ENCODE results near the gene PFKFB1.

Gene PFKFB1

DNA sequence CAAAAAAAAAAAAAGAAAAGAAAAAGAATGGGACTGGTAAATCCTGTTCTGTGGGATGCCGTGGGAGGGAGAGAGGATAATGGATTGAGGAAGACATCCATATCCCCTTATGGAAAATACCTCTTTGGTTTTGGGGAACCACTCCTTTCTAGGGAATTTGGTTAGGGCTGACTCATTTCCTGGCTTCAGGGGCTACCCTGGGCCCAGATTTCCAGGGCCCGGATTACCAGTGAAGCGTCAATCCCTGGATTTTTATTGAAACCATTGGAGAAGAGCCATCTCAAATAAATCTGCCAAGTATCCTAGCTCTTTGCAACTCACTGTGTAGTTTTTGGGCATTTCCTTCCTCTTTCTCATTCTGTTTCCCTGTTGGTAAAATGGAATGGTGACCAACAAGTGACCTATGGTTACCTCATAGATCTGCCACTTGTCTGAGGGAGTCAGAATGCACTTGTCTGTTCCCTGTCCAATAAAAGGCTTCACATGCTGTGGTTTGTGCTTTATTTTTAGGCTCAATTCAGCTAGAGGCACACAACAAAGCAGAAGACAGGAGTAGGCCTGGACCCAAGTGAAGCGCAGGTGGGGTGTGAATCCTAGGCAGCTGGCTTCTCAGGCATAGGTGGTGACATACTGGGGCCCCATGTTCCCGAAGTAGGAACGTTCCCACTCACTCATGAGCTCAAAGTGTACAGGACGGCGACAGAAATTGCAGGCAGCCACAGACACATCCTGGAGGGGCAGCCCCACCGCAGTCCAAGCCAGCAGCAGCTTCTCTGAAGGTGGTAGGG lies 14.8 kb upstream of the PFKFB1 start:
- no peak overlapping the region for H3K14ac ChIP-seq (ENCODE audit: low read length)
- H3K9ac ChIP-seq (ENCODE audit: low read length): no peak overlapping the region
- no peak overlapping the region for H4K12ac ChIP-seq (ENCODE audit: low read depth, low read length)
- no CpG with 5 or more reads among the region's 9 CpGs for WGBS (ENCODE audit: extremely low coverage, insufficient coverage, insufficient read length)
- no peak overlapping the region for H2BK12ac ChIP-seq (ENCODE audit: low read length)
- no peak overlapping the region for H3K18ac ChIP-seq (ENCODE audit: low read length)
- peak overlapping the region; percentile 61 for H3K27ac ChIP-seq (ENCODE audit: low read depth, low read length)
- peak overlapping the region; percentile 3 for H4K91ac ChIP-seq (ENCODE audit: low read depth, low read length)
- H3K4me2 ChIP-seq (ENCODE audit: low read length): peak overlapping the region; percentile 39
- H3K9me3 ChIP-seq (ENCODE audit: insufficient read depth, low read depth, low read length): no peaks in the 10 kb centered on the region
- peak overlapping the region; percentile 3 for H2BK5ac ChIP-seq (ENCODE audit: low read depth, low read length, poor library complexity)
- no peak overlapping the region for H3K4me3 ChIP-seq (ENCODE audit: low read depth, low read length)
- peaks cover 17 to 23% of the 10 kb centered on the region in 2 experiments for H3K36me3 ChIP-seq (ENCODE audit: control insufficient read depth in 1 of 2, insufficient read depth in 2 of 2, low read length in 2 of 2)
- peaks cover 25 to 28% of the 10 kb centered on the region in 2 experiments for H3K4me1 ChIP-seq (ENCODE audit: control insufficient read depth in 1 of 2, insufficient read depth in 2 of 2, low read length in 2 of 2)
- no peak overlapping the region for H4K8ac ChIP-seq (ENCODE audit: low read depth, low read length)
- H3K79me2 ChIP-seq (ENCODE audit: control insufficient read depth, insufficient read depth, low read length, poor library complexity): peaks cover 3% of the 10 kb centered on the region
- no peak overlapping the region for H3K4ac ChIP-seq (ENCODE audit: low read depth, low read length)
- no peak overlapping the region for H2BK120ac ChIP-seq (ENCODE audit: insufficient read depth, low read length, poor library complexity)
- H2AK5ac ChIP-seq (ENCODE audit: low read length): no peak overlapping the region
- H3K79me1 ChIP-seq (ENCODE audit: low read length): peaks cover 11% of the 10 kb centered on the region
- no peak overlapping the region for H3K23ac ChIP-seq (ENCODE audit: low read length)
- no peak overlapping the region for H2AFZ ChIP-seq (ENCODE audit: insufficient read depth, low read length, poor library complexity)
- DNase-seq: peak in 1 of 2 donors; percentile 62
- no peaks in the 10 kb centered on the region for H3K27me3 ChIP-seq (ENCODE audit: insufficient read depth, low read length)

DNA sequence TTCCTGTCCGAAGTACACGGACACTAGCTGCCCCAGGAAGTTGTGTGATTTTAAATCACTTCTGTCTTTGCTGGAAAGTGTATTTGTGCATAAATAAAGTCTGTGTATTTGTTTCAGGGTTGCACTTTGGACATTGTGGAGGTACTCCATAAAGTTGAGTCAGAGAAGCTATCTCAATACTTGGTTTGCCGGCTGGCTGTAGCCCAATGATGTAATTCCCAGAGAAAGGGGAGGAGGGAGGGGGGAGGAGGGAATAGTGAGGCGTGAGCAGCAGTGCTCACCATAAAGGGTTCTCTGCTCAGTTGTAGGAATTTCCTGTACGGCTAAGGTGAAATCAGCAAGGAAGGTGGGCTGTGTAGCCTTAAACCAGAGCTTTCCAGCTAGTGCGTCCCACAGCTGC lies 13.7 kb upstream of the PFKFB1 start:
- peak overlapping the region; percentile 66 for H3K14ac ChIP-seq (ENCODE audit: low read length)
- H2AFZ ChIP-seq (ENCODE audit: insufficient read depth, low read length, poor library complexity): no peak overlapping the region
- peaks cover 22 to 34% of the 10 kb centered on the region in 2 experiments for H3K36me3 ChIP-seq (ENCODE audit: control insufficient read depth in 1 of 2, insufficient read depth in 2 of 2, low read length in 2 of 2)
- peak overlapping the region; percentile 94 for H2AK5ac ChIP-seq (ENCODE audit: low read length)
- DNase-seq: peak in 1 of 2 donors; percentile 8
- H3K4me2 ChIP-seq (ENCODE audit: low read length): no peak overlapping the region
- H3K79me2 ChIP-seq (ENCODE audit: control insufficient read depth, insufficient read depth, low read length, poor library complexity): peaks cover 3% of the 10 kb centered on the region
- WGBS (ENCODE audit: extremely low coverage, insufficient coverage, insufficient read length): no CpG with 5 or more reads among the region's 6 CpGs
- peak overlapping the region; percentile 90 for H2BK120ac ChIP-seq (ENCODE audit: insufficient read depth, low read length, poor library complexity)
- no peaks in the 10 kb centered on the region for H3K27me3 ChIP-seq (ENCODE audit: insufficient read depth, low read length)
- no peak overlapping the region for H3K9ac ChIP-seq (ENCODE audit: low read length)
- H4K12ac ChIP-seq (ENCODE audit: low read depth, low read length): no peak overlapping the region
- H3K27ac ChIP-seq (ENCODE audit: low read depth, low read length): peak overlapping the region; percentile 93
- peaks cover 11% of the 10 kb centered on the region for H3K79me1 ChIP-seq (ENCODE audit: low read length)
- no peak overlapping the region for H3K23ac ChIP-seq (ENCODE audit: low read length)
- no peaks in the 10 kb centered on the region for H3K9me3 ChIP-seq (ENCODE audit: insufficient read depth, low read depth, low read length)
- peak overlapping the region; percentile 94 for H4K91ac ChIP-seq (ENCODE audit: low read depth, low read length)
- H3K4ac ChIP-seq (ENCODE audit: low read depth, low read length): peak overlapping the region; percentile 91
- H3K4me3 ChIP-seq (ENCODE audit: low read depth, low read length): no peak overlapping the region
- peak overlapping the region; percentile 56 for H3K18ac ChIP-seq (ENCODE audit: low read length)
- peak overlapping the region; percentile 80 for H4K8ac ChIP-seq (ENCODE audit: low read depth, low read length)
- peak overlapping the region; percentile 88 for H2BK5ac ChIP-seq (ENCODE audit: low read depth, low read length, poor library complexity)
- peak overlapping the region; percentile 71 for H2BK12ac ChIP-seq (ENCODE audit: low read length)
- peaks cover 25 to 28% of the 10 kb centered on the region in 2 experiments for H3K4me1 ChIP-seq (ENCODE audit: control insufficient read depth in 1 of 2, insufficient read depth in 2 of 2, low read length in 2 of 2)

DNA sequence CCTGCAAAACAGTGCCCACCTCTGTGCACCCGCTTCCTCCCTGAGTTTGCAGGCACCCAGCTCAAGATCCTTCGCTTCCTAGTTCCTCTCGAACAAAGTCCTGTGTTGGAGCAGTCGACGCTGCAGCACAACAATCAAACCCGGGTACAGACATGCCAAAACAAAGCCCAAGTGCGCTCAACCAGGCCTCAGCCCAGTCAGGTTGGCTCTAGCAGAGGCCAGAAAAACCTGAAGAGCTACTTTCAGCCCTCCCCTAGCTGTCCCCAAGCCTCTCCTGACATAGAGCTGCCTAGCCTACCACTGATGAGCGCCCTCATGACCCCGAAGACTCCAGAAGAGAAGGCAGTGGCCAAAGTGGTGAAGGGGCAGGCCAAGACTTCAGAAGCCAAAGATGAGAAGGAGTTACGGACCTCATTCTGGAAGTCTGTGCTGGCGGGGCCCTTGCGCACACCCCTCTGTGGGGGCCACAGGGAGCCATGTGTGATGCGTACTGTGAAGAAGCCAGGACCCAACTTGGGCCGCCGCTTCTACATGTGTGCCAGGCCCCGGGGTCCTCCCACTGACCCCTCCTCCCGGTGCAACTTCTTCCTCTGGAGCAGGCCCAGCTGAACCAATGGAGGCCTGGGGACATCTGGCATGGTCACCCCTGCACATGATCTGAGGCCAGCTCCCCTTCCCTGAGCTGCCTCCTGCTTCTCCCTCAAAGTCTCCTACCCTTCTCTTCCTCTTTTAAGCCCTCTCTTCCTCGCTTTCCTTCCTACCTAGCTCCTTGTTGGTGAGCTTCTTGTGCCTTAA lies 13.0 kb upstream of the PFKFB1 start:
- H3K4me1 ChIP-seq (ENCODE audit: control insufficient read depth in 1 of 2, insufficient read depth in 2 of 2, low read length in 2 of 2): peaks cover 25 to 28% of the 10 kb centered on the region in 2 experiments
- peak overlapping the region; percentile 75 for H2AK5ac ChIP-seq (ENCODE audit: low read length)
- H2BK5ac ChIP-seq (ENCODE audit: low read depth, low read length, poor library complexity): peak overlapping the region; percentile 88
- peak overlapping the region; percentile 88 for H4K12ac ChIP-seq (ENCODE audit: low read depth, low read length)
- peaks cover 11% of the 10 kb centered on the region for H3K79me1 ChIP-seq (ENCODE audit: low read length)
- no peak overlapping the region for H3K4me2 ChIP-seq (ENCODE audit: low read length)
- peaks cover 3% of the 10 kb centered on the region for H3K79me2 ChIP-seq (ENCODE audit: control insufficient read depth, insufficient read depth, low read length, poor library complexity)
- peak; percentile 8 to 36 for DNase-seq
- no CpG with 5 or more reads among the region's 18 CpGs for WGBS (ENCODE audit: extremely low coverage, insufficient coverage, insufficient read length)
- peak overlapping the region; percentile 76 for H4K8ac ChIP-seq (ENCODE audit: low read depth, low read length)
- H3K23ac ChIP-seq (ENCODE audit: low read length): no peak overlapping the region
- H3K36me3 ChIP-seq (ENCODE audit: control insufficient read depth in 1 of 2, insufficient read depth in 2 of 2, low read length in 2 of 2): peaks cover 26 to 40% of the 10 kb centered on the region in 2 experiments
- H2AFZ ChIP-seq (ENCODE audit: insufficient read depth, low read length, poor library complexity): no peak overlapping the region
- no peaks in the 10 kb centered on the region for H3K9me3 ChIP-seq (ENCODE audit: insufficient read depth, low read depth, low read length)
- no peak overlapping the region for H3K4me3 ChIP-seq (ENCODE audit: low read depth, low read length)
- no peaks in the 10 kb centered on the region for H3K27me3 ChIP-seq (ENCODE audit: insufficient read depth, low read length)
- peak overlapping the region; percentile 67 for H2BK12ac ChIP-seq (ENCODE audit: low read length)
- peak overlapping the region; percentile 42 for H3K4ac ChIP-seq (ENCODE audit: low read depth, low read length)
- H3K9ac ChIP-seq (ENCODE audit: low read length): no peak overlapping the region
- H4K91ac ChIP-seq (ENCODE audit: low read depth, low read length): peak overlapping the region; percentile 84
- peak overlapping the region; percentile 59 for H3K18ac ChIP-seq (ENCODE audit: low read length)
- H2BK120ac ChIP-seq (ENCODE audit: insufficient read depth, low read length, poor library complexity): peak overlapping the region; percentile 36
- peak overlapping the region; percentile 61 for H3K27ac ChIP-seq (ENCODE audit: low read depth, low read length)
- H3K14ac ChIP-seq (ENCODE audit: low read length): peak overlapping the region; percentile 29

DNA sequence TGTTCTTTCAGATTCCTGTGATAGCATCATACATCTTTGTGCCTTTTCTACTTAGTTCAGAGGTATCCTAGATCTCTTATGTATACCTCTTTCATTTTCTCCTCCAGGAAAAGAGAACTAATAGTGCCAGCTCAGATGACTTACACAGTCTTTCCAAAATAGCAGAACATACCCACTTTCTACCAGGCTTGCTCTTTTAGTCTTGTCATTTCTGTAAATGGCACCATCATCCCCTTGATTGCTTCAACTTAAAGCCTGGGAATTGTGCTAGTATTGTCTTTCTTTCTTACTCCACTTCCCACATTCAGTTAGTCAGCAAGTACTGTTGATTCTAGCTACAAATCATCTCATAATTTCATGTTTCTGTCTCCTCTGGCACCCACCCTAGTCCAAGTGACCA lies 11.3 kb upstream of the PFKFB1 start:
- no peak overlapping the region for H3K4me3 ChIP-seq (ENCODE audit: low read depth, low read length)
- no peaks in the 10 kb centered on the region for H3K9me3 ChIP-seq (ENCODE audit: insufficient read depth, low read depth, low read length)
- H3K9ac ChIP-seq (ENCODE audit: low read length): no peak overlapping the region
- H3K27me3 ChIP-seq (ENCODE audit: insufficient read depth, low read length): no peaks in the 10 kb centered on the region
- no peak overlapping the region for H2AK5ac ChIP-seq (ENCODE audit: low read length)
- H2AFZ ChIP-seq (ENCODE audit: insufficient read depth, low read length, poor library complexity): no peak overlapping the region
- no peak overlapping the region for H3K4ac ChIP-seq (ENCODE audit: low read depth, low read length)
- no peak for DNase-seq
- no peak overlapping the region for H3K14ac ChIP-seq (ENCODE audit: low read length)
- H3K4me1 ChIP-seq (ENCODE audit: control insufficient read depth in 1 of 2, insufficient read depth in 2 of 2, low read length in 2 of 2): peaks cover 25 to 28% of the 10 kb centered on the region in 2 experiments
- H3K27ac ChIP-seq (ENCODE audit: low read depth, low read length): no peak overlapping the region
- no peak overlapping the region for H2BK5ac ChIP-seq (ENCODE audit: low read depth, low read length, poor library complexity)
- no peak overlapping the region for H4K12ac ChIP-seq (ENCODE audit: low read depth, low read length)
- H2BK120ac ChIP-seq (ENCODE audit: insufficient read depth, low read length, poor library complexity): no peak overlapping the region
- H3K36me3 ChIP-seq (ENCODE audit: control insufficient read depth in 1 of 2, insufficient read depth in 2 of 2, low read length in 2 of 2): peaks cover 26 to 40% of the 10 kb centered on the region in 2 experiments
- no peak overlapping the region for H3K23ac ChIP-seq (ENCODE audit: low read length)
- H2BK12ac ChIP-seq (ENCODE audit: low read length): no peak overlapping the region
- H3K4me2 ChIP-seq (ENCODE audit: low read length): no peak overlapping the region
- no peak overlapping the region for H4K8ac ChIP-seq (ENCODE audit: low read depth, low read length)
- H3K18ac ChIP-seq (ENCODE audit: low read length): no peak overlapping the region
- H4K91ac ChIP-seq (ENCODE audit: low read depth, low read length): no peak overlapping the region
- H3K79me1 ChIP-seq (ENCODE audit: low read length): peaks cover 13% of the 10 kb centered on the region
- H3K79me2 ChIP-seq (ENCODE audit: control insufficient read depth, insufficient read depth, low read length, poor library complexity): peaks cover 10% of the 10 kb centered on the region

All from trophoblast cell (in vitro differentiated cells and primary cell).